Hippocampal formation (tissue), 2 donors: Measurements from ENCODE around the gene ACOXL.
"Not testable (repeated sequence)": the region's sequence is repeated elsewhere in the genome, so short reads cannot be mapped to it uniquely, and the experiment has no call there.

Experiments
- DNase-seq, 2 donors: peaks; one replicate each; lab custom pipeline; 2025; lab: John Stamatoyannopoulos, UW

Gene ACOXL

DNA sequence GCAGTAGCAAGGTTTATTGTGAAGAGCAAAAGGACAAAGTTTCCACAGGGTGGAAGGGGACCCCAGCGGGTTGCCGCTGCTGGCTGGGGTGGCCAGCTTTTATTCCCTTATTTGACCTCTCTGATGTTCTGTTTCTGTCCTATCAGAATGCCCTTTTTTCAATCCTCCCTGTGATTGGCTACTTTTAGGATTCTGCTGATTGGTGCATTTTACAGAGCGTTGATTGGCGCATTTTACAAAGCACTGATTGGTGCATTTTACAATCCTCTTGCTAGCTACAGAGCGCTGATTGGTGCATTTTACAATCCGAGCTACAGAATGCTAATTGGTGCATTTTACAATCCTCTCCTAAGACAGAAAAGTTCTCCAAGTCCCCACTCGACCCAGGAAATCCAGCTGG, 123.5 kb downstream of the ACOXL start:
- not testable (repeated sequence) for DNase-seq

DNA sequence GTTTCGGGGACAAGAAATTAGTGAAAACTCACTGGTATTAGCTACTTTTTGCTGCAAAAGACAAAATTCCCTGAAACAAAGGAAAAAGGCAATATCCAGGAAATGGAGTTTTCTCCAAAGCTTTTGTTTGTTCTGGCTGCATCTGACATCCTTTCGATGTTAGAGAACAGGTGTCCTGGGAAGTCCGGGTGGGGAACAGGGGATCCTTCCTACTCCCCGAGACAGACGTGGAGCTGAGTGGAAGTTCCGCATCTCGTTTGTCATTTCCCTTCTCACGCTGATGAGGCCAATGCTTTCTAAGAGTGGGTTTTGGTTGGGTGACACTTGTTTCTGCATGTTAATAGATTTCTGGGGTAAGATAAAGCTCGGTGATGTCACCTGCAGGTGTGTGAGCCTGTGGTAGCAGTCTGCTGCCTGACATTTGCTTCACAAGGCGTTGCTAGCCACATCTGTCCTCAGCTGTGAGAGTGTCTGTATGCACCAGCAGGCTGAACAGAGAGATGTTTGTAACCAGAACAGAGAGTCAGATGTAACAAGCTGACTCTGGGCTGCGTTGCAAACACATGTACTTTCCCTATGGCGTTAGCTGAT, 125.9 kb downstream of the ACOXL start:
- DNase-seq = peak; percentile 16 to 50

GRCh38 chr2:110858993-110859701, 126.8 kb downstream of the ACOXL start:
- no peak for DNase-seq

DNA sequence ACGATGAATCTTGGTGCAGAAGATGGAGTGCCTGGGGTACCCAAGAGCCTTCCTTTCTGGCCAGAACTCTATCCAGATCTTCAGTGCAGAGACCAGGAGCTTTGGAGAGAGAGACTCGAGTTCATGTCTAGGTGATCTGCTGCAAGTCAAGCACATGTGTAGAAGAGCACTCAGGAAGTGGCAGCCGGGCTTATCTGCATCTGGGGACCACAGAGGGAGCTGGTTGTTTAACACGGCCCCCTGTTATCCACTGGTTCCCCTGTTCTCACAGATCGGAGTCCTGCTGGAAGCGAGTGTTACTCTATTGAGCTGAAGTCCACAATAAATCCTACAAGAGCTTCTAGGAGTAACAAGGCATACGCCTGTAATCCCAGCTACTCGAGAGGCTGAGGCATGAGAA, 128.3 kb downstream of the ACOXL start:
- DNase-seq = no peak

GRCh38 chr2:110861616-110862260, 129.4 kb downstream of the ACOXL start:
- no peak for DNase-seq

GRCh38 chr2:110863726-110864125, 131.4 kb downstream of the ACOXL start:
- DNase-seq = no peak

GRCh38 chr2:110864176-110864575, 131.8 kb downstream of the ACOXL start:
- no peak for DNase-seq

GRCh38 chr2:110864731-110865130, 132.4 kb downstream of the ACOXL start:
- DNase-seq = no peak

GRCh38 chr2:110865188-110865587, 132.8 kb downstream of the ACOXL start:
- DNase-seq = no peak

GRCh38 chr2:110866045-110866444, 133.7 kb downstream of the ACOXL start:
- DNase-seq = no peak

DNA sequence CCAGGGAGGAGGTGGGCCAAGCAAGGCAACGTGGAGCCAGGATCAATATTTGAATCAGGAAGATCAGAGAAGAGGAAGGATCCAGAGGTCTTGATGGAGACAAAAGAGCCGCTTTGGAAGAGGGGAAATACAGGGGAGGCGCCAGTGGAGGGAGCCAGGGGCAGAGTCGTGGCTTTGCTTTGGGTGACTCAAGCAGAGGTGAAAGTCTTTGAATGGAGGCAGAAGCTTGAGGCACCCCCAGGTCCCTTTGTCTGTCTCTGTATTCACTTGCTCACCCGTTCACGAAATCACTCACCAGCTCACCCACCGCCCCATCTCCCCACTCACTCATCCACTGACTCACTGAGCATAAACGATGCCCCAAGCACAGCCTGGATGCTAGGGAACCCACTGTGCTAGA, 134.1 kb downstream of the ACOXL start:
- DNase-seq = no peak

GRCh38 chr2:110867078-110867477, 134.7 kb downstream of the ACOXL start:
- DNase-seq = no peak

DNA sequence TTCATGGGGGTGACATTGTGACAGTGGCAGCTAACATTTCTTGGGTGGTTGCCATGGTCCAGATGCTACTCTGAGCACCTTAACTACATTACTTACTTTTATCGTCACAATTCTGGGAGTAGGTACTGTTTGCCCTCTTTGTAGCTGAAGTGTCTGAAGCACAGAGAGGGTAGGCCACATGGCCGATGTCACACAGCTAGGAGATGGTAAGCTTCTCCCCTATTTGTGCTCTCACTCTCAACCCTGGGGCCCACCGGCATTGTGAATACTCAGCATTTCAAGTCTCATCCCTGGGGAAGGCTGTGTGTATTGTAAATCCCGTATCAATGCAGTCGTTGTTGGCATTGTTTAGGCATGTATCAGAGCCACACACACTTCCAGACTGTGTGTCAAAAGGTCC, 136.6 kb downstream of the ACOXL start:
- DNase-seq = no peak

DNA sequence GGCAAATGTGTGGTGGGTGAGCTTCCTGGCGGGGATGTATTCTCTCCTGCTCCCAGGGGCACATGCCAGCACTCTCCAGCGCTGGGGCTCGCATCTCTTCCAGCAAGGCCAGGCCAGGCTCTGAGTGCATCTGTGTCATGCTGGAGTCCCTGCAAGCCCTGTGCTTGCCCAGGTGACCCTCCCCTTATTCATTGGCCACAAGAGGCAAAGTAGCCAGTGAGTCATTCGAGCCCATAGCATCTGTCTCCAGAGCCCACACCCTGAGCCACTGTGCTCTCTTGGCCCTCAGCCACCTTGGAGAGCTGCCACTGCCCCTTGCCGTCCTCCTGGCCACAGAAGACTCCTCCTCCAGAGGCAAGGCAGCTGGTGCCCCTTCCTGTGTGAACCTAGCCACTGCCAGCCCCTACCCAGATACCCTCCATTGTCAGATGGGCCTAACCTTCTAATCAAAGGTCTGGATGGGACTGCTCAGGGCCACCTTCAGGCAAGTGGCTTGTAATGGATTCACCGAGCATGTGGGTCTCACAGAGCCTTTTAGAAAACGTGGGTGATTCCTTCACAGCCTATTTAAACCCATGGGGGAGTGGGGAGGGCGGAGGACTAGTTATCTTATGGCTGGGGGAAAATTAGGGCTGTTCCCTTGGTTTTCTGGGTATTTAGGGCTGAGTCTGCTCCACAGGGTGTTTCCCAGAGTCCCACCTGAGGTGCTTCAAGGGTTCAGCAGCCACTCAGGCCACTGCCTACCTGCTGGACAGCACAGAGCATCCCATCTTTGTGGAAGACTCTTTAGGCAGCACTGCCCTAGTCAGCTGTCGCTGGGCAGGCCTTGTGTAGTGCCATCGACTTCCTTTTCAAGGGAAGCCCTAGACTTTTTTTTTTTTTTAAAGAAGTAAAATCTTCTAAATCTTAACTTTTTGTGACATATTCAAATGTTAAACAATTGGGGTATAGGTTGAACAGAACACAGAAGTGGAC, 137.4 kb downstream of the ACOXL start:
- no peak for DNase-seq

- no peak for DNase-seq
Observed at GRCh38 chr2:110870545-110870944, 138.2 kb downstream of the ACOXL start.

DNA sequence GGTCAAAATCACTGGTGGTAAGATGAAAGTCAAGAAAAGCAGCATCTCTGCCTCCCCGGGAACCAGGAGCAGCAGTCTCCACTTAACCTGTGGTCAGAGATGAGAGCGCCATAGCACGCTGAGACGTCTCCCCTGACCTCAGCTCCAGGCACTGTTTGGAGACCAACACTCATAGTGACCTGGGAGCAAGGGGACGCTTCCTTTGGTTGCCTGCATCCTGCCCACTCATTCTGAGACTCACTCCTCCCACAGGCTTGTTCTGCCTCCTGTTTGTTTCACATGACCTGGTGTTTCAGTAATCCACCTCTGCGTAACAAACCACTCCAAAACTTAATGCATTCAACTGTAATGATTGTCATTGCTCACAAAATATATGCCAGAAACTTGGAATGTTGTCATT, 139.3 kb downstream of the ACOXL start:
- DNase-seq = no peak

DNA sequence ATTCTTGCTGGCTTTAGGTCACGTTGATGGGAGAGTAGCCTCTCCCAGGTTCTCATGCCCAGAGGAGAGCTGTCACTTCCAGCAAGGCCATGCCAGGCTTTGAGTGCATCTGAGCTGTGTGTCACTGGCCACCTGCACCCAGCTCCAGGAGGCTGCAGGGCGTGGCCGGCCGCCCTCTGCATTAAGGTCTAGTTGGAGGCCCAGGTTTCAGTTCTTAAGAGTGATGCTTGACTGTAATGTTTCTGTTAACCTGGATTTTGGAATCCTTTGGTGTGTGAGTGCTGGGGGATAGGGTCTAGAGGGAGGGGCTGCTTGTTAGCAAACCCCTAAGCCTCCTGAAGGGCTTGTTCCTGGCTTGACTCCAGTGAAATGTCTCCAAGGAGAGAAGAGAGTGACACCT, 140.1 kb downstream of the ACOXL start:
- DNase-seq = no peak

- no peak for DNase-seq
Observed at GRCh38 chr2:110873056-110873502, 140.7 kb downstream of the ACOXL start.

DNA sequence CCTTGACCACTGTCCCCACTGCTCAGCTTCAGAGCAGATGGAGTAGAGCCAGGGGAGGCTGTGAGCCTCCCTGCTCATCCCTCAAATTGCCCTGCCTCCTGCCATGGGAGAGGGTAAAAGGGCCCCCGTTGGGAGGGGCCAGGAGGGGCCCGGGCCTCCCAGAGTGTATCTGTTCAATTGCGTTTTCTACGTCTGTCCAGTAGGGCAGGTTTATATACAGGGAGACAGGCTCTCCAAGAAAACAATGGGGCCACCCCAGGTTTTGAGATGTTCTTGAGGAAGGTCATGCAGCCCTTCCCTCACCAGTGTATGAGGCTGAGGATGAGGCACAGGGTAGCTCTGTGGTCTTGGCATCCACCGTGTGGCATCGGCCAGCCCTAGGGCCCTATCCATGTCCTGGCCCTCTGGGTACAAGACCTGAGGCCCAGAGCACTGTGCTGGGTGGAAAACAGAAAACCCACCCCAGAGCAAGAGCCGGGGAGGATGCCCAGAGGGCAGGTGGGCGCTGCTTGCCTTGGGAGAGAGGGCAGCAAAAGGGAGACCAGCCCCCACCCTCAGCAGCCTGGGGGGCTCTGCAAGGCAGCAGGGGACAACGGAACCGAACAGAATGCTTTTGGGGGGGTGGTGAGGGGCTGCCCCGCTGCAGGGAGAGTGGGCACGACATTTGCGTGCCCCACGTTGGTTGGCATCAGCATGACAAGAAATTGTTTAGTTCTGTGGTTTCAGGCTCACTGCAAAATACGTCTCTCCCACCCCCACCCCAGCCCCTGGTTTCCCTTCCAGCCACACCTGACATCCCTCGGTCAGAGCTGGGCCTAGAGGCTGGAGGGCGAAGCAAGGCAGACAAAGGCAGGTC, 141.5 kb downstream of the ACOXL start:
- DNase-seq = no peak

GRCh38 chr2:110874453-110875383, 142.3 kb downstream of the ACOXL start:
- DNase-seq = no peak
